ENCODE data around the gene DSC2.

Gene DSC2

GRCh38 chr18:31010601-31011000 is 91.6 kb downstream of the DSC2 start:
- Histone ChIP-seq H3K4me3 (ENCODE audit: low read length) (no peak overlapping the region), H3K27me3 (replicated peaks; ENCODE audit: control insufficient read depth, insufficient read depth, low read length) (no peaks in the 10 kb centered on the region), H3K36me3 (ENCODE audit: control insufficient read depth, insufficient read depth, low read length, severe bottlenecking) (no peaks in the 10 kb centered on the region), H3K9me3 (ENCODE audit: control insufficient read depth, low read length) (no peaks in the 10 kb centered on the region), H3K4me1 (ENCODE audit: control insufficient read depth, insufficient read depth, low read length) (no peaks in the 10 kb centered on the region), H3K9ac (ENCODE audit: low read length) (no peak overlapping the region)
- no peak for DNase-seq (ENCODE audit: low read depth)
